ENCODE data around the gene CLDN2.

Gene CLDN2

GRCh38 chrX:106899276-106899675 lies 20.9 kb upstream of the CLDN2 start:
- Histone ChIP-seq H3K36me3 (ENCODE audit: insufficient read depth, low read length) (no peaks in the 10 kb centered on the region), H3K4me2 (ENCODE audit: low read length) (no peak overlapping the region), H3K9me3 (ENCODE audit: low read length) (no peaks in the 10 kb centered on the region), H3K79me2 (ENCODE audit: insufficient read depth, low read length) (no peaks in the 10 kb centered on the region), H4K20me1 (ENCODE audit: insufficient read depth, low read length) (no peaks in the 10 kb centered on the region), H3K9ac (ENCODE audit: low read length) (no peak overlapping the region), H3K27me3 (ENCODE audit: insufficient read depth, low read length) (no peaks in the 10 kb centered on the region), H3F3A (ENCODE audit: insufficient read depth, low read length) (no peaks in the 10 kb centered on the region), H3K27ac (ENCODE audit: low read depth, low read length, poor library complexity, severe bottlenecking) (no peak overlapping the region), H2AFZ (ENCODE audit: low read length) (no peak overlapping the region), H3K4me1 (ENCODE audit: insufficient read depth, low read length, severe bottlenecking) (no peaks in the 10 kb centered on the region), H3K9me2 (ENCODE audit: low read depth, low read length) (no peaks in the 10 kb centered on the region), H3K4me3 (ENCODE audit: low read depth, low read length, poor library complexity, severe bottlenecking) (no peak overlapping the region)
- TF ChIP-seq EZH2 (IDR thresholded peaks at IDR 0.05; ENCODE audit: borderline replicate concordance, low read length), result no peak
- TF ChIP-seq CTCF (IDR thresholded peaks at IDR 0.05; ENCODE audit: low read length), result no peak

GRCh38 chrX:106899841-106900240 lies 20.4 kb upstream of the CLDN2 start:
- no peaks in the 10 kb centered on the region for H3F3A ChIP-seq (ENCODE audit: insufficient read depth, low read length)
- H2AFZ ChIP-seq (ENCODE audit: low read length), result no peak overlapping the region
- no peak overlapping the region for H3K4me3 ChIP-seq (ENCODE audit: low read depth, low read length, poor library complexity, severe bottlenecking)
- no peaks in the 10 kb centered on the region for H3K27me3 ChIP-seq (ENCODE audit: insufficient read depth, low read length)
- H3K36me3 ChIP-seq (ENCODE audit: insufficient read depth, low read length), result no peaks in the 10 kb centered on the region
- no peak overlapping the region for H3K4me2 ChIP-seq (ENCODE audit: low read length)
- H3K79me2 ChIP-seq (ENCODE audit: insufficient read depth, low read length), result no peaks in the 10 kb centered on the region
- no peaks in the 10 kb centered on the region for H3K4me1 ChIP-seq (ENCODE audit: insufficient read depth, low read length, severe bottlenecking)
- H3K9ac ChIP-seq (ENCODE audit: low read length), result no peak overlapping the region
- H3K27ac ChIP-seq (ENCODE audit: low read depth, low read length, poor library complexity, severe bottlenecking), result no peak overlapping the region
- H3K9me2 ChIP-seq (ENCODE audit: low read depth, low read length), result no peaks in the 10 kb centered on the region
- no peaks in the 10 kb centered on the region for H4K20me1 ChIP-seq (ENCODE audit: insufficient read depth, low read length)
- H3K9me3 ChIP-seq (ENCODE audit: low read length), result no peaks in the 10 kb centered on the region
- TF ChIP-seq CTCF (IDR thresholded peaks at IDR 0.05; ENCODE audit: low read length), result no peak
- no peak for TF ChIP-seq EZH2 (IDR thresholded peaks at IDR 0.05; ENCODE audit: borderline replicate concordance, low read length)

- no peaks in the 10 kb centered on the region for H3K9me3 ChIP-seq (ENCODE audit: low read length)
- no peaks in the 10 kb centered on the region for H3K4me1 ChIP-seq (ENCODE audit: insufficient read depth, low read length, severe bottlenecking)
- no peaks in the 10 kb centered on the region for H3F3A ChIP-seq (ENCODE audit: insufficient read depth, low read length)
These were observed 18.9 kb upstream of the CLDN2 start for GRCh38 chrX:106901341-106901740.

More at GRCh38 chrX:106901341-106901740, 18.9 kb upstream of the CLDN2 start:
- H3K36me3 ChIP-seq (ENCODE audit: insufficient read depth, low read length), result no peaks in the 10 kb centered on the region
- no peak overlapping the region for H3K9ac ChIP-seq (ENCODE audit: low read length)
- H4K20me1 ChIP-seq (ENCODE audit: insufficient read depth, low read length), result no peaks in the 10 kb centered on the region
- H3K9me2 ChIP-seq (ENCODE audit: low read depth, low read length), result no peaks in the 10 kb centered on the region
- no peak overlapping the region for H3K4me2 ChIP-seq (ENCODE audit: low read length)
- H3K79me2 ChIP-seq (ENCODE audit: insufficient read depth, low read length), result no peaks in the 10 kb centered on the region
- no peak overlapping the region for H3K4me3 ChIP-seq (ENCODE audit: low read depth, low read length, poor library complexity, severe bottlenecking)
- H2AFZ ChIP-seq (ENCODE audit: low read length), result no peak overlapping the region
- H3K27me3 ChIP-seq (ENCODE audit: insufficient read depth, low read length), result no peaks in the 10 kb centered on the region
- H3K27ac ChIP-seq (ENCODE audit: low read depth, low read length, poor library complexity, severe bottlenecking), result no peak overlapping the region
- TF ChIP-seq CTCF (IDR thresholded peaks at IDR 0.05; ENCODE audit: low read length) (no peak), EZH2 (IDR thresholded peaks at IDR 0.05; ENCODE audit: borderline replicate concordance, low read length) (no peak)
